Keratinocyte (primary cell): ENCODE measurements around the gene FCRL5.

ENCODE experiments used
- CTCF ChIP-seq, 3 experiments: IDR thresholded peaks in 1 of 3; conservative IDR thresholded peaks in 1 of 3; optimal IDR thresholded peaks in 1 of 3; 2 replicates in 2 of 3; 3 replicates in 1 of 3; pipeline versions ENCODE3 to v1.5.1; 2011; ENCODE audit warnings: low read length in 3 of 3, mild to moderate bottlenecking in 3 of 3, moderate library complexity in 2 of 3, control low read depth in 1 of 3, inconsistent platforms in 1 of 3; ENCODE audit not compliant: insufficient read depth in 2 of 3; ENCODE audit errors: extremely low read depth in 1 of 3
- EZH2 ChIP-seq: IDR thresholded peaks from one replicate; pipeline ENCODE4 v1.6.1; 2012; ENCODE audit warnings: inconsistent platforms, mild to moderate bottlenecking, low read length, moderate library complexity

GRCh38 chr1:157487504-157487903, 64.8 kb downstream of the FCRL5 start:
- no peak for TF ChIP-seq CTCF (optimal IDR thresholded peaks at IDR 0.05 in 1 of 3, IDR thresholded peaks at IDR 0.05 in 1 of 3, conservative IDR thresholded peaks at IDR 0.05 in 1 of 3; ENCODE audit: extremely low read depth in 1 of 3, insufficient read depth in 2 of 3, low read length in 3 of 3)
- TF ChIP-seq EZH2 = no peak
